Astrocyte (in vitro differentiated cells and primary cell): Measurements from ENCODE around the gene CCSER1. TPM values are rescaled to one million over a fixed set of nuclear protein-coding genes. Genes with fewer than 3 reads are reported as not detected.

Experiments
- DNase-seq: peaks from one replicate; pipeline ENCODE4 v3.0.0-alpha.2; 2010; ENCODE audit warnings: low read depth
- FAIRE-seq: peaks from 2 replicates; lab custom pipeline; 2011; peaks lifted over from hg19 to GRCh38; lab: Jason Lieb, UNC
- H2AFZ ChIP-seq: 2 replicates; pipeline ENCODE4 v1.6.0; 2012; ENCODE audit warnings: low read depth, low read length, inconsistent platforms
- H3K27ac ChIP-seq: 2 replicates; pipeline ENCODE4 v1.5.1; 2011; ENCODE audit warnings: low read depth, low read length, inconsistent platforms
- H3K27me3 ChIP-seq: 2 replicates; pipeline ENCODE4 v1.6.0; 2011; ENCODE audit warnings: low read length, inconsistent platforms; ENCODE audit not compliant: insufficient read depth
- H3K36me3 ChIP-seq: 2 replicates; pipeline ENCODE4 v1.5.1; 2011; ENCODE audit warnings: low read length, inconsistent platforms; ENCODE audit not compliant: insufficient read depth
- H3K4me1 ChIP-seq: 2 replicates; pipeline ENCODE4 v1.5.1; 2011; ENCODE audit warnings: low read length, inconsistent platforms; ENCODE audit not compliant: insufficient read depth
- H3K4me2 ChIP-seq: 2 replicates; pipeline ENCODE4 v1.6.0; 2012; ENCODE audit warnings: low read length, inconsistent platforms
- H3K4me3 ChIP-seq: 2 replicates; pipeline ENCODE4 v1.5.1; 2011; ENCODE audit warnings: low read depth, mild to moderate bottlenecking, low read length, inconsistent platforms; ENCODE audit not compliant: insufficient read depth
- H3K79me2 ChIP-seq: 2 replicates; pipeline ENCODE4 v1.6.0; 2012; ENCODE audit warnings: mild to moderate bottlenecking, low read length, inconsistent platforms; ENCODE audit not compliant: insufficient read depth
- H3K9ac ChIP-seq: 2 replicates; pipeline ENCODE4 v1.6.0; 2012; ENCODE audit warnings: mild to moderate bottlenecking, low read length, inconsistent platforms
- H3K9me3 ChIP-seq: 2 replicates; pipeline ENCODE4 v1.5.1; 2012; ENCODE audit warnings: low read depth, mild to moderate bottlenecking, low read length, inconsistent platforms; ENCODE audit not compliant: insufficient read depth
- H4K20me1 ChIP-seq: 2 replicates; pipeline ENCODE4 v1.6.0; 2012; ENCODE audit warnings: low read length, inconsistent platforms; ENCODE audit not compliant: insufficient read depth
- H3K27ac Mint-ChIP-seq: one replicate; pipeline ENCODE4 v1.8.0; 2021; ENCODE audit warnings: mild to moderate bottlenecking, mixed read lengths; ENCODE audit not compliant: unreplicated experiment
- H3K27me3 Mint-ChIP-seq: one replicate; pipeline ENCODE4 v1.8.0; 2021; ENCODE audit warnings: low read depth, mixed read lengths; ENCODE audit not compliant: unreplicated experiment
- H3K36me3 Mint-ChIP-seq: one replicate; pipeline ENCODE4 v1.8.0; 2021; ENCODE audit warnings: low read depth, mixed read lengths; ENCODE audit not compliant: unreplicated experiment
- H3K4me1 Mint-ChIP-seq: one replicate; pipeline ENCODE4 v1.8.0; 2021; ENCODE audit warnings: low read depth, mixed read lengths; ENCODE audit not compliant: unreplicated experiment
- H3K4me3 Mint-ChIP-seq: one replicate; pipeline ENCODE4 v1.8.0; 2021; ENCODE audit warnings: mild to moderate bottlenecking, moderate library complexity, mixed read lengths; ENCODE audit not compliant: unreplicated experiment
- H3K9me3 Mint-ChIP-seq: one replicate; pipeline ENCODE4 v1.8.0; 2021; ENCODE audit warnings: mild to moderate bottlenecking, mixed read lengths; ENCODE audit not compliant: unreplicated experiment
- EZH2 ChIP-seq: IDR thresholded peaks from 2 replicates; pipeline ENCODE4 v1.6.1; 2012; ENCODE audit warnings: mild to moderate bottlenecking, low read length, inconsistent platforms; ENCODE audit not compliant: insufficient read depth
- total RNA-seq: library from RNA; stranded (reverse); gene quantifications from 2 replicates; pipeline ENCODE4 v1.2.1, GENCODE V29; 2021
- TF ChIP-seq, protein P1 (sequence below): IDR thresholded peaks from 2 replicates; pipeline ENCODE4 v1.5.1; 2011; ENCODE audit warnings: low read depth, mild to moderate bottlenecking, inconsistent platforms, low read length, moderate library complexity; ENCODE audit not compliant: insufficient read depth

CCSER1 gene
- total RNA-seq, 1 donor from 2014 or later = 2.2 TPM

DNA sequence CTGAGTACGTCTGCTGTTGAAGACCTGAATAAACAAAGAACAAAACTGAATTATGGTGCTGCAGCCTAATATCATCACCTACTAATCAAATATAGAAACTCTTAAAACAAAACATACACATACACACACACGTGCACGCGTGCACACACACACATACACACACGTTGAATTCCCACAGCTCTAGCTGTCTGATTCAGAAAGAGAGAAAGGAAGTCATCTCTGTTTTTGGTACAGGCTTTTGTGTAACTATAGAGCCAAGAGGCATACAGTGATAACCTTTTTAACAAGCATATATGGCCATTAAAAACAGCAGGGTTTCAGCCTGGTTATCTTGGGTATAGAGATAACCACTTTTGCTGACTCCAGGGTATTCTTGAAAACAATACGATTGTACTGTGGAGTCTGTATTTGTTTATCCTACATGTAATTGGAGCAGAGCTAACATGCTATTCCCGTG lies 823.2 kb downstream of the CCSER1 start:
- peaks cover 3% of the 10 kb centered on the region for H3K4me1 ChIP-seq
- no peaks in the 10 kb centered on the region for H3K9me3 ChIP-seq
- no peaks in the 10 kb centered on the region for H3K36me3 ChIP-seq
- H2AFZ ChIP-seq = no peak overlapping the region
- H3K4me1 Mint-ChIP-seq = peaks cover 6% of the 10 kb centered on the region
- H3K9ac ChIP-seq = no peak overlapping the region
- H3K36me3 Mint-ChIP-seq = no peaks in the 10 kb centered on the region
- H4K20me1 ChIP-seq = no peaks in the 10 kb centered on the region
- peak overlapping the region; percentile 12 for H3K4me2 ChIP-seq
- TF ChIP-seq, protein P1, sequence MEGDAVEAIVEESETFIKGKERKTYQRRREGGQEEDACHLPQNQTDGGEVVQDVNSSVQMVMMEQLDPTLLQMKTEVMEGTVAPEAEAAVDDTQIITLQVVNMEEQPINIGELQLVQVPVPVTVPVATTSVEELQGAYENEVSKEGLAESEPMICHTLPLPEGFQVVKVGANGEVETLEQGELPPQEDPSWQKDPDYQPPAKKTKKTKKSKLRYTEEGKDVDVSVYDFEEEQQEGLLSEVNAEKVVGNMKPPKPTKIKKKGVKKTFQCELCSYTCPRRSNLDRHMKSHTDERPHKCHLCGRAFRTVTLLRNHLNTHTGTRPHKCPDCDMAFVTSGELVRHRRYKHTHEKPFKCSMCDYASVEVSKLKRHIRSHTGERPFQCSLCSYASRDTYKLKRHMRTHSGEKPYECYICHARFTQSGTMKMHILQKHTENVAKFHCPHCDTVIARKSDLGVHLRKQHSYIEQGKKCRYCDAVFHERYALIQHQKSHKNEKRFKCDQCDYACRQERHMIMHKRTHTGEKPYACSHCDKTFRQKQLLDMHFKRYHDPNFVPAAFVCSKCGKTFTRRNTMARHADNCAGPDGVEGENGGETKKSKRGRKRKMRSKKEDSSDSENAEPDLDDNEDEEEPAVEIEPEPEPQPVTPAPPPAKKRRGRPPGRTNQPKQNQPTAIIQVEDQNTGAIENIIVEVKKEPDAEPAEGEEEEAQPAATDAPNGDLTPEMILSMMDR = no peak
- TF ChIP-seq EZH2 = no peak
- H3K27ac Mint-ChIP-seq = peak overlapping the region; percentile 10
- H3K4me3 Mint-ChIP-seq = no peak overlapping the region
- H3K79me2 ChIP-seq = no peaks in the 10 kb centered on the region
- no peaks in the 10 kb centered on the region for H3K9me3 Mint-ChIP-seq
- H3K27me3 ChIP-seq = no peaks in the 10 kb centered on the region
- DNase-seq (no peak), FAIRE-seq (no peak)
- no peak overlapping the region for H3K27ac ChIP-seq
- H3K4me3 ChIP-seq = no peak overlapping the region
- no peaks in the 10 kb centered on the region for H3K27me3 Mint-ChIP-seq

DNA sequence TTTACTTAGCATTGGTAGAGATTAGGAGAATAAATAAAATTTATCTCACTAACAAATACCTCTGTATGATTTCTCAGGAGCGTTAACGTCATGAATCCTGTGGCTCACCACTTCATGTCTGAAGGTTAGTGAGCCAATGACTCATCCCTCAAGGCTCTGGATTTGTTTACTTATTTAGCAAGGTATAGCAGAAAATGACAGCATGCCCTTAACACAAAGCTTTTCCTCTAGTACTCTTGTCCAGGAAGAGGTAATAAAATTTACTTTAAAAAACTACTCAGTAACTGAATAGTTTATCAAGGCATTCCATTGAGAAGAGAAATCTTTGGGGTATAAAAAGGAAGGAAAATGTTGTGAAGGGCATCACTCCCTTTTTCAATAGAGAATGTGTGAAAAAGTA lies 823.8 kb downstream of the CCSER1 start:
- Histone ChIP-seq H3K4me1 (peaks cover 3% of the 10 kb centered on the region), H4K20me1 (no peaks in the 10 kb centered on the region), H3K27ac (no peak overlapping the region), H3K36me3 (no peaks in the 10 kb centered on the region), H2AFZ (no peak overlapping the region), H3K79me2 (no peaks in the 10 kb centered on the region), H3K9me3 (no peaks in the 10 kb centered on the region), H3K27me3 (no peaks in the 10 kb centered on the region), H3K9ac (no peak overlapping the region), H3K4me3 (no peak overlapping the region), H3K4me2 (peak overlapping the region; percentile 12)
- H3K4me1 Mint-ChIP-seq = peaks cover 6% of the 10 kb centered on the region
- no peaks in the 10 kb centered on the region for H3K27me3 Mint-ChIP-seq
- no peak overlapping the region for H3K4me3 Mint-ChIP-seq
- no peaks in the 10 kb centered on the region for H3K36me3 Mint-ChIP-seq
- H3K9me3 Mint-ChIP-seq = no peaks in the 10 kb centered on the region
- H3K27ac Mint-ChIP-seq = peak overlapping the region; percentile 34
- DNase-seq (peak; percentile 84), FAIRE-seq (no peak)
- TF ChIP-seq, protein P1 = no peak
- TF ChIP-seq EZH2 = no peak

- H4K20me1 ChIP-seq = no peaks in the 10 kb centered on the region
- no peak overlapping the region for H3K27ac ChIP-seq
- H2AFZ ChIP-seq = peak overlapping the region; percentile 45
- no peak overlapping the region for H3K4me3 ChIP-seq
- Mint-ChIP-seq H3K27ac (peak overlapping the region; percentile 64), H3K36me3 (no peaks in the 10 kb centered on the region), H3K27me3 (no peaks in the 10 kb centered on the region), H3K9me3 (no peaks in the 10 kb centered on the region), H3K4me1 (peaks cover 13% of the 10 kb centered on the region), H3K4me3 (no peak overlapping the region)
- TF ChIP-seq, protein P1 = no peak
- TF ChIP-seq EZH2 = no peak
- no peaks in the 10 kb centered on the region for H3K27me3 ChIP-seq
- H3K9me3 ChIP-seq = no peaks in the 10 kb centered on the region
- no peak overlapping the region for H3K9ac ChIP-seq
- no peaks in the 10 kb centered on the region for H3K79me2 ChIP-seq
- H3K36me3 ChIP-seq = no peaks in the 10 kb centered on the region
- H3K4me2 ChIP-seq = peak overlapping the region; percentile 73
- peaks cover 10% of the 10 kb centered on the region for H3K4me1 ChIP-seq
- FAIRE-seq (no peak), DNase-seq (peak; percentile 88)
These were observed 831.2 kb downstream of the CCSER1 start for GRCh38 chr4:90958256-90958895.
